Peyer's patch (tissue), 4 donors: ENCODE results near the gene HSFX3. TPM values are rescaled to one million over a fixed set of nuclear protein-coding genes. Genes with fewer than 3 reads are reported as not detected.
"Not testable (repeated sequence)": the region's sequence is repeated elsewhere in the genome, so short reads cannot be mapped to it uniquely, and the experiment has no call there.

Experiments
- DNase-seq, 3 donors: peaks; one replicate each; pipeline ENCODE4 v3.0.0-alpha.2; 2017 to 2019
- H3K27ac ChIP-seq, 4 donors: fragments of 200-600 bp; sonication (generic); one replicate each; pipeline ENCODE4 v1.5.1; 2016 to 2019
- H3K27me3 ChIP-seq, 2 donors: fragments of 200-600 bp; sonication (generic); one replicate each; pipeline ENCODE4 v1.5.1; 2019
- H3K36me3 ChIP-seq, 3 donors: fragments of 200-600 bp; sonication (generic); one replicate each; pipeline ENCODE4 v1.5.1; 2016 to 2019
- H3K4me1 ChIP-seq, 4 donors: fragments of 200-600 bp; sonication (generic); one replicate each; pipeline ENCODE4 v1.5.1; 2016 to 2019
- H3K4me3 ChIP-seq, 4 donors: fragments of 200-600 bp; sonication (generic); 1 replicate in 3 of 4; 2 replicates in 1 of 4; pipeline ENCODE4 v1.5.1; 2016 to 2019; ENCODE audit warnings: mild to moderate bottlenecking in 1 of 4
- H3K9me3 ChIP-seq, 4 donors: fragments of 200-600 bp; sonication (generic); one replicate each; pipeline ENCODE4 v1.5.1; 2016 to 2019; ENCODE audit warnings: mild to moderate bottlenecking in 1 of 4
- POLR2A ChIP-seq, 2 donors: fragments of 450-650 bp; IDR thresholded peaks; one replicate each; pipeline ENCODE4 v1.5.1; 2017; ENCODE audit warnings: antibody characterized with exemption in 2 of 2, mild to moderate bottlenecking in 2 of 2, moderate library complexity in 2 of 2
- total RNA-seq, 4 donors: library from RNA; depleted of rRNA; stranded (reverse); fragments of >200 nt; gene quantifications; one replicate each; pipeline ENCODE4 v1.1.0, GENCODE V29; 2016
- TF ChIP-seq, protein P1 (sequence below), 6 experiments: fragments of 450-650 bp in 4 of 6; fragments of 200-600 bp in 2 of 6; sonication (generic) in 1 of 6; IDR thresholded peaks; one replicate each; pipeline ENCODE4 v1.5.1; 2017 to 2019; ENCODE audit warnings: antibody characterized with exemption in 6 of 6, mild to moderate bottlenecking in 3 of 6, moderate library complexity in 1 of 6

Gene HSFX3
- total RNA-seq, 4 donors from 2014 or later = not detected

DNA sequence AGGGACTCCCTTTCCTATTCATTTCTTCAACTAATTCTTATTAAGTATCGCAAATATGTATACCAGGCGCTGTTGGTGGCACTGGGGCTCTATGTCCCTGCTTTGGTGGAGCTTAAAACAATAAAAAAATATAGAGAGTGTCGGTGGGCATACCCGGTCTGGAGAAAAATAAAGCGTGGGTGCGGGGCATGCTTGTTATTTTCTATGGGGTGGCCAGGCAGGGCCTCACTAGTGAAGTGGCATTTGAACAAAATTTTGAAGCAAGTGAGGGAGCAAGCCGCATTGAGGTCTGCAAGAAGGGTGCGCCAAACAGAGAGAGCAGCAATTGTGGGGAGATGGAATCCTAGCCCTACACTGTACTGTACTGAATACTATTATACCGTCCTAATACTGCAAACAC is 44.1 kb downstream of the HSFX3 start:
- Histone ChIP-seq H3K27ac (peak overlapping the region; percentile 3 to 96 (median 90)), H3K4me3 (peak overlapping the region in 1 of 4 donors; percentile 80), H3K9me3 (no peaks in the 10 kb centered on the region), H3K4me1 (peaks cover 0 to 5% (median 0%) of the 10 kb centered on the region in 4 donors), H3K27me3 (no peaks in the 10 kb centered on the region), H3K36me3 (peaks cover 0 to 14% (median 0%) of the 10 kb centered on the region in 3 donors)
- DNase-seq = no peak
- TF ChIP-seq, protein P1, sequence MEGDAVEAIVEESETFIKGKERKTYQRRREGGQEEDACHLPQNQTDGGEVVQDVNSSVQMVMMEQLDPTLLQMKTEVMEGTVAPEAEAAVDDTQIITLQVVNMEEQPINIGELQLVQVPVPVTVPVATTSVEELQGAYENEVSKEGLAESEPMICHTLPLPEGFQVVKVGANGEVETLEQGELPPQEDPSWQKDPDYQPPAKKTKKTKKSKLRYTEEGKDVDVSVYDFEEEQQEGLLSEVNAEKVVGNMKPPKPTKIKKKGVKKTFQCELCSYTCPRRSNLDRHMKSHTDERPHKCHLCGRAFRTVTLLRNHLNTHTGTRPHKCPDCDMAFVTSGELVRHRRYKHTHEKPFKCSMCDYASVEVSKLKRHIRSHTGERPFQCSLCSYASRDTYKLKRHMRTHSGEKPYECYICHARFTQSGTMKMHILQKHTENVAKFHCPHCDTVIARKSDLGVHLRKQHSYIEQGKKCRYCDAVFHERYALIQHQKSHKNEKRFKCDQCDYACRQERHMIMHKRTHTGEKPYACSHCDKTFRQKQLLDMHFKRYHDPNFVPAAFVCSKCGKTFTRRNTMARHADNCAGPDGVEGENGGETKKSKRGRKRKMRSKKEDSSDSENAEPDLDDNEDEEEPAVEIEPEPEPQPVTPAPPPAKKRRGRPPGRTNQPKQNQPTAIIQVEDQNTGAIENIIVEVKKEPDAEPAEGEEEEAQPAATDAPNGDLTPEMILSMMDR (IDR thresholded peaks at IDR 0.05) = no peak
- no peak for TF ChIP-seq POLR2A (IDR thresholded peaks at IDR 0.05)

DNA sequence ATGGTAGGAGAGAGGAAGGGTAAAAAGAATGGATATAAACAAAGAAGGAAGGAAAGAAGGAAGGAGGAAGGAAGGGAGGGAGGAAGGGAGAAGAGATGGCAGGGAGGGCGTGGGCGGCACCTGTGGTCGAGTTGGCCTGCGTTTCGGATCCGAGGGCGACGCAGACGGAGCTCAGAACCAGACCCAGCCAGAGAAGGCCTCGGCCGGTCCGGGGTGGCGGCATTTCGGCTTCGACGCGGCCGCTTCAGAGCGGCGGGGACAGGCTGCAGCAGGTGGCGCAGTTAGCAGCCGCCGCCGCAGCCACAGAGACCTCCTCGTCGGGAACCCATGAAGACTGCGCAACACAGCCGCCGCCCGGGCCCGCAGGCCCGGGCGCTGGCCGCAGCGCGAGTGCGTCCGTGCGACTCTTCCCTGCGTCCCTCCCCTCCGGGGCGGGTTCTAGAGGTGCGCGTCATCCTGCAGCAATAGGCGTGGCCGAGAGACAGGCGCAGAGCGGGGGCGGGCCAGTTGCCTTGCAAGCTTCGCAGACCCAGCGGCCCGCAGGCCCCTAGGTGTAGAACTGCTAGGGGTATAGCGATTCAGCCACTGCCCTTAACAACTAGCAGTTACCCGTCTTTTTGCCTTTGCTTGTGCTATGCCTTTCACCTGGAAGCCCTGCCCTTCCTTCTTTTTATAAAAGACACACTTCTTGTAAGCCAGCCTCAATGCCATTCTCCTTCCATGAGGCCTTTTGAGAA is 44.6 kb downstream of the HSFX3 start, which contains the start of gene IDS:
Gene IDS, minus strand, starts transcription at position 392 of the 737 bp plus-strand sequence. Its CDS starts 169 bp downstream, at position 223.
- Histone ChIP-seq H3K4me1 (peaks cover 0 to 5% (median 0%) of the 10 kb centered on the region in 4 donors), H3K36me3 (peaks cover 0 to 14% (median 0%) of the 10 kb centered on the region in 3 donors), H3K27ac (peak within 1 kb of the TSS; percentile 87 to 96 (median 90)), H3K4me3 (peak within 1 kb of the TSS; percentile 56 to 80 (median 70)), H3K27me3 (no peaks in the 10 kb centered on the region), H3K9me3 (no peaks in the 10 kb centered on the region)
- TF ChIP-seq POLR2A (IDR thresholded peaks at IDR 0.05) = peak; percentile 91
- TF ChIP-seq, protein P1 (IDR thresholded peaks at IDR 0.05) = no peak
- DNase-seq = peak; percentile 90 to 95 (median 90)

DNA sequence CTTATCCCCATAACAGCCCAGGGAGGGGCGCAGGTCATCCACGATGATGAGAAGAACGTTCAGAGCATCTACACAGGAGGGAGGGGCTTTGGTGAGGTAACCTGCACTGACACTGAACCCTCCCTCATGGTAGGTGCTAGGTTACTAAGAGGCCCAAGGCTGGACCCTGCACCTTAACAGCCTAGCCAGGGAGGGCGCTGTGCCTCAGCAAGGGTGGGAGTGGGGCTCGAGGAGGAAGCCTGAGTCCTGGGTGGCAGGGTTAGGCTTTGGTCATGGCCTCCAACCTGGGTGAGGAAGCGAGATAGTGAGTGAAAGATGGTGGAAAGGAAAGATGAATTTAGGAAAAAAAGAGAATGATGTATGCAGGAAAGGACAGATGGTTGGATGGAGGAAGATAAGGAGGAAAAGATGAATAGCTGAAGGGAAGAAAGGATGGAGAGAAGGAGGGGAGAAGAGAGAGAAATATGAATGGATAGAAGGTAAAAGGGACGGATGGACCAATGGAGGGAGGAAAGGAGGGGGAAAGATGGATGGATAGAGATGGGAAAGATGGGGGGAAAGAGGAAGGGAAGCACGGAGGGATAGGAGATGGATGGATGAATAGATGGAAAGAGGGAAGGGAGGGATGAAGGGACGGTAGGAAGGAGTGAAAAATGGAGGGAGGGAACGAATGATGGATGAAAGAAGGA is 45.4 kb downstream of the HSFX3 start:
- Histone ChIP-seq H3K4me3 (peak overlapping the region; percentile 56 to 80 (median 70)), H3K4me1 (peaks cover 0 to 5% (median 0%) of the 10 kb centered on the region in 4 donors), H3K27me3 (no peaks in the 10 kb centered on the region), H3K9me3 (no peaks in the 10 kb centered on the region), H3K36me3 (peaks cover 0 to 14% (median 0%) of the 10 kb centered on the region in 3 donors), H3K27ac (peak overlapping the region; percentile 87 to 96 (median 90))
- DNase-seq = peak in 2 of 3 donors; percentile 47 to 69
- no peak for TF ChIP-seq POLR2A (IDR thresholded peaks at IDR 0.05)
- TF ChIP-seq, protein P1 (IDR thresholded peaks at IDR 0.05) = peak in 2 of 6 experiments; percentile 18 to 21

DNA sequence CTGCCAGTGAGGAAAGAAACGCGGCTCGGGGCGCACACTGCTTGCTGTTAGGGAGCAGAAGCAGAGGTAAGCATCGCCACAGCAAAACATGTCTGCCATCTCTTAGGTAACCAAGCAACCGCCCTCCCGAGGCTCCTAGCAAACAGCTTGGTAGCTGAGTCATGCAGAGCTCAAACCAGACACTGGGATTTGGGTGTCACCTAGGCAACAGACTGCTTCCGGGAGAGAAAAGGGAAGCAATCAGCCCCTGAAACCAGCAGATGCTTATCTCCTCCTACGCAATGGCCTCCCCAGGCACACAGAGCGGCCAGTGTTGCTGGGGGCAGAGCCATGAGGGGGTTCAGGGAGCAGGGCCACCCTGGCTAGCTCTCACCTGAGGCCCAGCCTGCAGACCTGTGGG is 46.3 kb downstream of the HSFX3 start:
- peak overlapping the region in 3 of 4 donors; percentile 87 to 96 (median 87) for H3K27ac ChIP-seq
- not testable (repeated sequence) for H3K9me3 ChIP-seq, H3K27me3 ChIP-seq, H3K4me1 ChIP-seq
- peaks cover 0 to 17% (median 0%) of the 10 kb centered on the region in 3 donors for H3K36me3 ChIP-seq
- H3K4me3 ChIP-seq = peak overlapping the region in 2 of 4 donors; percentile 56 to 80
- peak in 2 of 3 donors; percentile 58 to 69 for DNase-seq

DNA sequence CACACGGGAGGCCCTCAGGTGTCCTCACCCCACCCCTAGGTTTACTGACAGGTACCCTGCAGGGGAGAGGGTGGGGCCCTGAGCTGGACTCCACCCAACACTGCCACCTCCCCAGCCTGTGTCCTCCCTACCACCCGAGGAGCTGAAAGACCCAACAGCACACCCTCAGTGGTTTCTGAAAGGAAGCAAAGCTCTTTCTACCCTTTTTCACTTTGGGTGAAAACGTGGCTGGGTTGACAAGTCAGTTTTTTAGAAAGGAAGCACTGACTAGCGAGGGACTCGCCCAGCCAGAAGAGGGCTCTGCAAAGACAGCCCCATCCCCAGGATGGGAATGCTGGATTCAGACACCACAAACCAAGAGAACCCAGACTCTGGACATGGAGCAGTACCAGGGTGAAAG is 46.8 kb downstream of the HSFX3 start:
- not testable (repeated sequence) for H3K4me1 ChIP-seq, DNase-seq, H3K9me3 ChIP-seq, H3K4me3 ChIP-seq, H3K27me3 ChIP-seq
- Histone ChIP-seq H3K36me3 (peaks cover 0 to 22% (median 0%) of the 10 kb centered on the region in 3 donors), H3K27ac (peak overlapping the region in 1 of 4 donors; percentile 39)

DNA sequence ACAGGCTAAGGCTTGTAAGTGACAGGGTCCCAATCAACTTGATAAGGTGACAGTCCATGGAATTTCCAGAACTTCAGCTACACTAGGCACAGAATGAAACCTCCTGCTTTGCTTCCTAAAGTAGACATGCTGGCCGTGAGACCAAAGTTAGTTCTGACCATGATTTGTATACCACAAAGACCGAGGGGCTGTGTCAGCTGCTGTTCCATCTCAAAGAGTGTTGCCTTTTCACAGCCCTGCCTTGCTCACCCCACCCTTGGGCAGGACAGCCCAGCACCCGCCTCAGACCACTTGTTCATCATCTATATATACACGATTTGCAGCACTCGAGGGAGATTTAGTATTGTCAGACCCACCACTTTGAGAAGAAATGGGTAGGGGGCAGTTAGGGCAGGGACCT is 50.0 kb downstream of the HSFX3 start:
- Histone ChIP-seq H3K36me3 (peaks cover 0 to 41% (median 0%) of the 10 kb centered on the region in 3 donors), H3K27ac (no peak overlapping the region), H3K27me3 (no peaks in the 10 kb centered on the region), H3K9me3 (no peaks in the 10 kb centered on the region), H3K4me1 (no peaks in the 10 kb centered on the region), H3K4me3 (no peak overlapping the region)
- TF ChIP-seq, protein P1 (IDR thresholded peaks at IDR 0.05) = no peak
- no peak for TF ChIP-seq POLR2A (IDR thresholded peaks at IDR 0.05)
- no peak for DNase-seq
